ENCODE measurements around the gene TRAF3IP1. TPM values are rescaled to one million over a fixed set of nuclear protein-coding genes. Genes with fewer than 3 reads are reported as not detected.
A peak's percentile ranks its signal among the peaks of the same experiment; 100 is the strongest.

Gene TRAF3IP1
- total and polyA plus RNA-seq, 2 of the 13 experiments (the other 11 are each of a cell fraction or from before 2014, with no cell fraction given): 4.1 to 12.9 TPM

DNA sequence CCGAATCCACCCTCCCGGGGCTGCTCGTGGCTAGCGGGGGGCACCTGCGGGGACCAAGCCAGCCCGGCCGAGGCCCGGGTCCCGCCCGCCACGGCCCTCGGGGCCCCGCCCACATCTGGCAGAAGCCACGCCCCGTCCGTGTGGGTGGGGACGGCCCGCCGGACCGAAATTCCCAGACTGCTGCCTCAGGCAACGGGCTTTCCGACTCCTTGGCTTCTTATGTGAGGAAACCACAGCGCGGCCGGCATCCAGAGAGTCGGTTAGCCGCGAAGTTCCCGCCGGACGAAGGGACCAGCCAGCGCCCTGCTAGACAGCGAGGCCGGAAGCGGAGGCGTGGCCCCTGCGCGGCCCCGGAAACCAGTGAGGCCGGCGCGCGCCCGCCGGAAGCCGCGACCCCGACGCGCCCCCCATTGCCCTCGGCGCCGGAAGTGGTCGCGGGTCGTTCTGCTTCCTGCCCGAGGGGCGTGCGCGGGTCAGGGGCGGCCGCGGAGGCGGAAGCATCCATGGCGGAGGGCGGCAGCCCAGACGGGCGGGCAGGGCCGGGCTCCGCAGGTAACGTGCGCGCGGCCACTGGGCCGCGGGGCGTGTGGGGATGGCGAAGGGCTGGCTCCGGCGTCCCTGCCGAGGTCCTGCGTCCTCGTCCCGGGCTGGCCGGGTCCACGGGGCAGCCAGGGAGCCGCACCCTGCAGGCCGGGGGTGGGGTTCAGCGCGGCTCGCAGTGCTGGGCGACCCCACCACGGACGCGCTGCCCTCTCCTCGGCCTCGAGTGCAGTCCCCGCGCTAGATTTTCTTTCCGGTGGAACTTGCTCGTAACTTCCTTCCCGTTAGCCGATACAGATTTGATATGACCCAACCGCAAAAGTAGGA, 106.5 kb downstream of the TRAF3IP1 start, which contains the start of gene ASB1 (continued):
- TF ChIP-seq, protein P1, sequence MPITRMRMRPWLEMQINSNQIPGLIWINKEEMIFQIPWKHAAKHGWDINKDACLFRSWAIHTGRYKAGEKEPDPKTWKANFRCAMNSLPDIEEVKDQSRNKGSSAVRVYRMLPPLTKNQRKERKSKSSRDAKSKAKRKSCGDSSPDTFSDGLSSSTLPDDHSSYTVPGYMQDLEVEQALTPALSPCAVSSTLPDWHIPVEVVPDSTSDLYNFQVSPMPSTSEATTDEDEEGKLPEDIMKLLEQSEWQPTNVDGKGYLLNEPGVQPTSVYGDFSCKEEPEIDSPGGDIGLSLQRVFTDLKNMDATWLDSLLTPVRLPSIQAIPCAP (CRISPR knock-in tag; IDR thresholded peaks at IDR 0.05; ENCODE audit: low read depth): 0 out of 2 replicates have a peak, but pooled peaks have one; percentile 53
- TF ChIP-seq PPARG (CRISPR knock-in tag; conservative IDR thresholded peaks at IDR 0.05) (0 out of 2 replicates have a peak, but pooled peaks have one; percentile 26), JUND (CRISPR knock-in tag; IDR thresholded peaks at IDR 0.05) (no peak), RAD21 (CRISPR knock-in tag; IDR thresholded peaks at IDR 0.05) (peak; percentile 72; the same call in 1 of the 2 replicates), IRX3 (CRISPR knock-in tag; IDR thresholded peaks at IDR 0.05; ENCODE audit: borderline replicate concordance, low read depth) (peak; percentile 24), ARID2 (CRISPR knock-in tag; IDR thresholded peaks at IDR 0.05; ENCODE audit: borderline replicate concordance) (no peak), SUZ12 (IDR thresholded peaks at IDR 0.05; ENCODE audit: low read depth, low read length) (no peak), ETV5 (CRISPR knock-in tag; IDR thresholded peaks at IDR 0.05; ENCODE audit: borderline replicate concordance) (peak; percentile 96), ZNF256 (CRISPR knock-in tag; conservative IDR thresholded peaks at IDR 0.05) (peak; percentile 54; the same call in 1 of the 2 replicates), SOX13 (IDR thresholded peaks at IDR 0.05) (peak; percentile 13; the same call in 1 of the 2 replicates), SOX13 (CRISPR knock-in tag; conservative IDR thresholded peaks at IDR 0.05 in 1 of 2, IDR thresholded peaks at IDR 0.05 in 1 of 2) (peak in 1 of 2 experiments; percentile 6; a peak in 1 of 4 replicates), SRSF4 (IDR thresholded peaks at IDR 0.05; ENCODE audit: low read depth, low read length, poor library complexity, severe bottlenecking) (no peak), ZNF562 (CRISPR knock-in tag; IDR thresholded peaks at IDR 0.05; ENCODE audit: borderline replicate concordance) (no peak)
- TF ChIP-seq, protein P2, sequence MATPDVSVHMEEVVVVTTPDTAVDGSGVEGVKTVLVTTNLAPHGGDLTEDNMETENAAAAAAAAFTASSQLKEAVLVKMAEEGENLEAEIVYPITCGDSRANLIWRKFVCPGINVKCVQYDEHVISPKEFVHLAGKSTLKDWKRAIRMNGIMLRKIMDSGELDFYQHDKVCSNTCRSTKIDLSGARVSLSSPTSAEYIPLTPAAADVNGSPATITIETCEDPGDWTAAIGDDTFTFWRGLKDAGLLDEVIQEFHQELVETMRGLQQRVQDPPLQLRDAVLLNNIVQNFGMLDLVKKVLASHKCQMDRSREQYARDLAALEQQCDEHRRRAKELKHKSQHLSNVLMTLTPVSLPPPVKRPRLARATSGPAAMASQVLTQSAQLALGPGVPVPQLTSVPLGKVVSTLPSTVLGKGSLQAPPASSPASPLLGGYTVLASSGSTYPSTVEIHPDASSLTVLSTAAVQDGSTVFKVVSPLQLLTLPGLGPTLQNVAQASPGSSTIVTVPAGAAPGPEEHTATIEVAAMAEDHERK (CRISPR knock-in tag; IDR thresholded peaks at IDR 0.05; ENCODE audit: low read depth): peak; percentile 80
- TF ChIP-seq, protein P3, sequence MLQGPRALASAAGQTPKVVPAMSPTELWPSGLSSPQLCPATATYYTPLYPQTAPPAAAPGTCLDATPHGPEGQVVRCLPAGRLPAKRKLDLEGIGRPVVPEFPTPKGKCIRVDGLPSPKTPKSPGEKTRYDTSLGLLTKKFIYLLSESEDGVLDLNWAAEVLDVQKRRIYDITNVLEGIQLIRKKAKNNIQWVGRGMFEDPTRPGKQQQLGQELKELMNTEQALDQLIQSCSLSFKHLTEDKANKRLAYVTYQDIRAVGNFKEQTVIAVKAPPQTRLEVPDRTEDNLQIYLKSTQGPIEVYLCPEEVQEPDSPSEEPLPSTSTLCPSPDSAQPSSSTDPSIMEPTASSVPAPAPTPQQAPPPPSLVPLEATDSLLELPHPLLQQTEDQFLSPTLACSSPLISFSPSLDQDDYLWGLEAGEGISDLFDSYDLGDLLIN (CRISPR knock-in tag; IDR thresholded peaks at IDR 0.05; ENCODE audit: borderline replicate concordance): 0 out of 2 replicates have a peak, but pooled peaks have one; percentile 19
- TF ChIP-seq, protein P4, sequence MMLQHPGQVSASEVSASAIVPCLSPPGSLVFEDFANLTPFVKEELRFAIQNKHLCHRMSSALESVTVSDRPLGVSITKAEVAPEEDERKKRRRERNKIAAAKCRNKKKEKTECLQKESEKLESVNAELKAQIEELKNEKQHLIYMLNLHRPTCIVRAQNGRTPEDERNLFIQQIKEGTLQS (CRISPR knock-in tag; IDR thresholded peaks at IDR 0.05): no peak; the same call in 1 of the 2 replicates
- TF ChIP-seq, protein P5, sequence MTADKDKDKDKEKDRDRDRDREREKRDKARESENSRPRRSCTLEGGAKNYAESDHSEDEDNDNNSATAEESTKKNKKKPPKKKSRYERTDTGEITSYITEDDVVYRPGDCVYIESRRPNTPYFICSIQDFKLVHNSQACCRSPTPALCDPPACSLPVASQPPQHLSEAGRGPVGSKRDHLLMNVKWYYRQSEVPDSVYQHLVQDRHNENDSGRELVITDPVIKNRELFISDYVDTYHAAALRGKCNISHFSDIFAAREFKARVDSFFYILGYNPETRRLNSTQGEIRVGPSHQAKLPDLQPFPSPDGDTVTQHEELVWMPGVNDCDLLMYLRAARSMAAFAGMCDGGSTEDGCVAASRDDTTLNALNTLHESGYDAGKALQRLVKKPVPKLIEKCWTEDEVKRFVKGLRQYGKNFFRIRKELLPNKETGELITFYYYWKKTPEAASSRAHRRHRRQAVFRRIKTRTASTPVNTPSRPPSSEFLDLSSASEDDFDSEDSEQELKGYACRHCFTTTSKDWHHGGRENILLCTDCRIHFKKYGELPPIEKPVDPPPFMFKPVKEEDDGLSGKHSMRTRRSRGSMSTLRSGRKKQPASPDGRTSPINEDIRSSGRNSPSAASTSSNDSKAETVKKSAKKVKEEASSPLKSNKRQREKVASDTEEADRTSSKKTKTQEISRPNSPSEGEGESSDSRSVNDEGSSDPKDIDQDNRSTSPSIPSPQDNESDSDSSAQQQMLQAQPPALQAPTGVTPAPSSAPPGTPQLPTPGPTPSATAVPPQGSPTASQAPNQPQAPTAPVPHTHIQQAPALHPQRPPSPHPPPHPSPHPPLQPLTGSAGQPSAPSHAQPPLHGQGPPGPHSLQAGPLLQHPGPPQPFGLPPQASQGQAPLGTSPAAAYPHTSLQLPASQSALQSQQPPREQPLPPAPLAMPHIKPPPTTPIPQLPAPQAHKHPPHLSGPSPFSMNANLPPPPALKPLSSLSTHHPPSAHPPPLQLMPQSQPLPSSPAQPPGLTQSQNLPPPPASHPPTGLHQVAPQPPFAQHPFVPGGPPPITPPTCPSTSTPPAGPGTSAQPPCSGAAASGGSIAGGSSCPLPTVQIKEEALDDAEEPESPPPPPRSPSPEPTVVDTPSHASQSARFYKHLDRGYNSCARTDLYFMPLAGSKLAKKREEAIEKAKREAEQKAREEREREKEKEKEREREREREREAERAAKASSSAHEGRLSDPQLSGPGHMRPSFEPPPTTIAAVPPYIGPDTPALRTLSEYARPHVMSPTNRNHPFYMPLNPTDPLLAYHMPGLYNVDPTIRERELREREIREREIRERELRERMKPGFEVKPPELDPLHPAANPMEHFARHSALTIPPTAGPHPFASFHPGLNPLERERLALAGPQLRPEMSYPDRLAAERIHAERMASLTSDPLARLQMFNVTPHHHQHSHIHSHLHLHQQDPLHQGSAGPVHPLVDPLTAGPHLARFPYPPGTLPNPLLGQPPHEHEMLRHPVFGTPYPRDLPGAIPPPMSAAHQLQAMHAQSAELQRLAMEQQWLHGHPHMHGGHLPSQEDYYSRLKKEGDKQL (CRISPR knock-in tag; IDR thresholded peaks at IDR 0.05; ENCODE audit: low read depth): no peak
